Measurements from ENCODE around the gene AK5. TPM values are rescaled to one million over a fixed set of nuclear protein-coding genes. Genes with fewer than 3 reads are reported as not detected.

AK5 gene
- total and polyA plus RNA-seq, 10 donors: 0.33 to 16.3 (median 1.2) TPM

GRCh38 chr1:77542813-77543420, 261.1 kb downstream of the AK5 start:
- Histone ChIP-seq H3K36me3 (no peaks in the 10 kb centered on the region), H3K27ac (no peak overlapping the region), H3K4me1 (no peaks in the 10 kb centered on the region), H3K9me3 (no peaks in the 10 kb centered on the region), H3K4me3 (no peak overlapping the region), H3K27me3 (replicated peaks in 1 of 7) (no peaks in the 10 kb centered on the region)
- TF ChIP-seq POLR2A (IDR thresholded peaks at IDR 0.05): no peak
- TF ChIP-seq, protein P1, sequence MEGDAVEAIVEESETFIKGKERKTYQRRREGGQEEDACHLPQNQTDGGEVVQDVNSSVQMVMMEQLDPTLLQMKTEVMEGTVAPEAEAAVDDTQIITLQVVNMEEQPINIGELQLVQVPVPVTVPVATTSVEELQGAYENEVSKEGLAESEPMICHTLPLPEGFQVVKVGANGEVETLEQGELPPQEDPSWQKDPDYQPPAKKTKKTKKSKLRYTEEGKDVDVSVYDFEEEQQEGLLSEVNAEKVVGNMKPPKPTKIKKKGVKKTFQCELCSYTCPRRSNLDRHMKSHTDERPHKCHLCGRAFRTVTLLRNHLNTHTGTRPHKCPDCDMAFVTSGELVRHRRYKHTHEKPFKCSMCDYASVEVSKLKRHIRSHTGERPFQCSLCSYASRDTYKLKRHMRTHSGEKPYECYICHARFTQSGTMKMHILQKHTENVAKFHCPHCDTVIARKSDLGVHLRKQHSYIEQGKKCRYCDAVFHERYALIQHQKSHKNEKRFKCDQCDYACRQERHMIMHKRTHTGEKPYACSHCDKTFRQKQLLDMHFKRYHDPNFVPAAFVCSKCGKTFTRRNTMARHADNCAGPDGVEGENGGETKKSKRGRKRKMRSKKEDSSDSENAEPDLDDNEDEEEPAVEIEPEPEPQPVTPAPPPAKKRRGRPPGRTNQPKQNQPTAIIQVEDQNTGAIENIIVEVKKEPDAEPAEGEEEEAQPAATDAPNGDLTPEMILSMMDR (IDR thresholded peaks at IDR 0.05 in 8 of 11, conservative IDR thresholded peaks at IDR 0.05 in 3 of 11): no peak
- TF ChIP-seq POLR2AphosphoS5 (IDR thresholded peaks at IDR 0.05): no peak
- intact Hi-C loops (cut with DNase I; ENCODE audit: low total_unique reads): no loop called here
- 71 to 89% (median 79%) methylated on average over 3 of the region's 3 CpGs for WGBS, 5 donors
- no peak for DNase-seq

- Histone ChIP-seq H3K9me3 (no peaks in the 10 kb centered on the region), H3K36me3 (no peaks in the 10 kb centered on the region), H3K4me3 (no peak overlapping the region), H3K27ac (no peak overlapping the region), H3K4me1 (no peaks in the 10 kb centered on the region), H3K27me3 (replicated peaks in 1 of 7) (no peaks in the 10 kb centered on the region)
- 67 to 78% (median 73%) methylated on average over 4 of the region's 4 CpGs for WGBS, 5 donors
- TF ChIP-seq, protein P1 (IDR thresholded peaks at IDR 0.05 in 8 of 11, conservative IDR thresholded peaks at IDR 0.05 in 3 of 11): no peak
- no peak for TF ChIP-seq POLR2AphosphoS5 (IDR thresholded peaks at IDR 0.05)
- TF ChIP-seq POLR2A (IDR thresholded peaks at IDR 0.05): no peak
- DNase-seq: no peak
- intact Hi-C loops (cut with DNase I; ENCODE audit: low total_unique reads): no loop called here
Observed at GRCh38 chr1:77543822-77544448, 262.1 kb downstream of the AK5 start.

- Histone ChIP-seq H3K36me3 (no peaks in the 10 kb centered on the region), H3K27me3 (replicated peaks in 1 of 7) (no peaks in the 10 kb centered on the region), H3K27ac (no peak overlapping the region), H3K4me3 (no peak overlapping the region), H3K4me1 (no peaks in the 10 kb centered on the region), H3K9me3 (no peaks in the 10 kb centered on the region)
- 90 to 97% (median 93%) methylated on average over 8 of the region's 8 CpGs for WGBS, 5 donors
- TF ChIP-seq POLR2AphosphoS5 (IDR thresholded peaks at IDR 0.05) (no peak), POLR2A (IDR thresholded peaks at IDR 0.05) (no peak)
- TF ChIP-seq, protein P1 (IDR thresholded peaks at IDR 0.05 in 8 of 11, conservative IDR thresholded peaks at IDR 0.05 in 3 of 11): no peak
- DNase-seq: no peak
- intact Hi-C loops (cut with DNase I; ENCODE audit: low total_unique reads): no loop called here
Observed at GRCh38 chr1:77544845-77545244, 263.0 kb downstream of the AK5 start.

DNA sequence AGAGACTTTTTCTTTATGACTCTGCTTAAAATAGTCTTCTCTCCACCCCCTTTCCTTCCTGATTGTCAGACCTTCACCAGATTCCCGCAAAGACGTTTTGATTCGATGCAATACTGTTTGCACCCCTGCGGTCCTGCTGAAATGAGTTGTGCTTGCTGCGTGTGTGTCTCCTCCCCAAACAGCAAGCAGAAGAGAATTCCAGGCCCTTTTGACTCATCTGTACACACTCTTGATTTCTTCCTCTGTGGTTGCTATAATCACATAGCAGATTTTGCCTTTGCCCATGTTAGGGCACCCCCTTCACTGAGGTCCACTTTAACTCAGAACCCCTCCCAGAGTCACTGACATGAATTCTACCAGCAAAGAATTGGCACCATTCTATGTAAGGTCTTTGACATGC, 264.2 kb downstream of the AK5 start:
- intact Hi-C loops (cut with DNase I; ENCODE audit: low total_unique reads): no loop called here
- no peak for TF ChIP-seq POLR2A (IDR thresholded peaks at IDR 0.05)
- TF ChIP-seq, protein P1 (IDR thresholded peaks at IDR 0.05 in 8 of 11, conservative IDR thresholded peaks at IDR 0.05 in 3 of 11): no peak
- no peak for TF ChIP-seq POLR2AphosphoS5 (IDR thresholded peaks at IDR 0.05)
- Histone ChIP-seq H3K27ac (no peak overlapping the region), H3K4me1 (no peaks in the 10 kb centered on the region), H3K27me3 (replicated peaks in 1 of 7) (no peaks in the 10 kb centered on the region), H3K9me3 (no peaks in the 10 kb centered on the region), H3K36me3 (no peaks in the 10 kb centered on the region), H3K4me3 (no peak overlapping the region)
- WGBS, 5 donors: 19 to 43% (median 30%) methylated on average over 5 of the region's 5 CpGs
- no peak for DNase-seq
